GM12878 (cell line): ENCODE data around the gene RAD51B. TPM values are rescaled to one million over a fixed set of nuclear protein-coding genes. Genes with fewer than 3 reads are reported as not detected.
A peak's percentile ranks its signal among the peaks of the same experiment; 100 is the strongest.

Experiments
- ASH2L ChIP-seq: fragments of 300-600, 200-600 bp; sonication (generic); IDR thresholded peaks from 2 replicates; pipeline ENCODE4 v1.6.1; 2017; ENCODE audit warnings: low read depth, mild to moderate bottlenecking, borderline replicate concordance
- IKZF2 ChIP-seq, 2 experiments: fragments of 450-650 bp; IDR thresholded peaks; 2 replicates each; pipeline ENCODE4 v1.6.1; 2017; ENCODE audit warnings: mild to moderate bottlenecking in 2 of 2, moderate library complexity in 2 of 2
- IRF3 ChIP-seq: fragments of 450-650 bp; IDR thresholded peaks from 2 replicates; pipeline ENCODE4 v1.6.1; 2014; ENCODE audit warnings: mild to moderate bottlenecking
- JUNB ChIP-seq: IDR thresholded peaks from 2 replicates; pipeline ENCODE4 v1.6.1; 2016; ENCODE audit warnings: antibody characterized with exemption, mild to moderate bottlenecking
- NKRF ChIP-seq: fragments of 450-650 bp; conservative IDR thresholded peaks from 2 replicates; pipeline ENCODE4 v1.6.1; 2017; ENCODE audit warnings: mild to moderate bottlenecking, moderate library complexity
- PBX3 ChIP-seq: IDR thresholded peaks from 2 replicates; pipeline ENCODE4 v1.6.1; 2011; ENCODE audit warnings: mild to moderate bottlenecking, low read depth, low read length, moderate library complexity; ENCODE audit not compliant: insufficient replicate concordance
- RAD21 ChIP-seq: IDR thresholded peaks from 2 replicates; pipeline ENCODE4 v1.6.1; 2011; ENCODE audit warnings: mild to moderate bottlenecking, low read depth, low read length, moderate library complexity; ENCODE audit not compliant: insufficient read depth
- REST ChIP-seq: IDR thresholded peaks from 2 replicates; pipeline ENCODE4 v1.6.1; 2012; ENCODE audit warnings: mild to moderate bottlenecking, low read depth, low read length
- SIN3A ChIP-seq: IDR thresholded peaks from 2 replicates; pipeline ENCODE4 v1.6.1; 2012; ENCODE audit warnings: low read depth, low read length, improper control_type of control experiment
- TBL1XR1 ChIP-seq: IDR thresholded peaks from 2 replicates; pipeline ENCODE4 v1.6.1; 2012; ENCODE audit warnings: low read depth, low read length, improper control_type of control experiment
- USF1 ChIP-seq: IDR thresholded peaks from 2 replicates; pipeline ENCODE4 v1.6.1; 2011; ENCODE audit warnings: borderline replicate concordance, low read depth, mild to moderate bottlenecking, moderate library complexity, mixed read lengths, low read length; ENCODE audit not compliant: insufficient read depth; ENCODE audit errors: extremely low read length
- ZBTB40 ChIP-seq: fragments of 450-650 bp; IDR thresholded peaks from 2 replicates; pipeline ENCODE4 v1.6.1; 2016; ENCODE audit warnings: mild to moderate bottlenecking, moderate library complexity, borderline replicate concordance
- ZZZ3 ChIP-seq: IDR thresholded peaks from 2 replicates; pipeline ENCODE4 v1.6.1; 2011; ENCODE audit warnings: low read depth; ENCODE audit not compliant: control insufficient read depth, insufficient read length
- polyA plus RNA-seq, 11 experiments: library from polyadenylated mRNA; depleted of rRNA in 4 of 11; unstranded in 6 of 11; stranded (reverse) in 5 of 11; fragments of >200 nt; fragmentation: Nextera tagmentation in 4 of 11; fragmentation: Illumina TruSeq in 1 of 11; extraction: Ambion mirVana in 4 of 11; extraction: Trizol in 1 of 11; gene quantifications; 1 replicate in 1 of 11; 2 replicates in 10 of 11; pipeline versions ENCODE4 v1.2.1 to v1.2.3, GENCODE V29; 2011 to 2016; ENCODE audit warnings: inconsistent platforms in 2 of 11, missing spikeins in 2 of 11, low read depth in 1 of 11
- total RNA-seq, 4 experiments: library from RNA; depleted of rRNA in 3 of 4; stranded (reverse); fragments of >200 nt in 3 of 4; fragmentation: Illumina TruSeq in 1 of 4; extraction: Trizol in 1 of 4; gene quantifications; 2 replicates each; pipeline versions ENCODE4 v1.2.1 to v1.2.3, GENCODE V29; 2013 to 2021

The RAD51B gene
- total and polyA plus RNA-seq, 10 of the 15 experiments (the other 5 are each of a cell fraction or from before 2014, with no cell fraction given): 9.8 to 26.8 (median 21.3) TPM

GRCh38 chr14:68263563-68264259, 444.1 kb downstream of the RAD51B start (continued):
- TF ChIP-seq IRF3: no peak
- peak; percentile 99 for TF ChIP-seq JUNB
- no peak for TF ChIP-seq REST
- TF ChIP-seq TBL1XR1: no peak
- no peak for TF ChIP-seq ZZZ3
- TF ChIP-seq IKZF2 (IDR thresholded peaks at IDR 0.05): peak; percentile 60 to 79; a peak in 3 of 4 replicates
- no peak for TF ChIP-seq NKRF
- TF ChIP-seq RAD21: no peak
- no peak for TF ChIP-seq ZBTB40
- no peak for TF ChIP-seq USF1
- TF ChIP-seq SIN3A: no peak
- no peak for TF ChIP-seq PBX3
- no peak for TF ChIP-seq ASH2L
